K562 (cell line): ENCODE measurements around the gene PDE6C. TPM values are rescaled to one million over a fixed set of nuclear protein-coding genes. Genes with fewer than 3 reads are reported as not detected.

Experiments used
- ATAC-seq: fragments of 200-7000 bp; cut with Tn5 transposase; 3 replicates; pipeline ENCODE4 v1.9.1; 2020; ENCODE audit warnings: moderate library complexity
- BruUV-seq: library from RNA; stranded (reverse); fragments of 400-500 nt; replicated peaks from 2 replicates; lab custom pipeline; 2021; lab: Mats Ljungman, UMichigan
- CTCF ChIA-PET: fragments of 300-600 bp; formaldehyde crosslinking; extraction: SDS; loops from one replicate; lab custom pipeline; 2021; ENCODE audit warnings: low intra/inter-chr PET ratio; lab: Yijun Ruan, JAX
- POLR2A ChIA-PET: fragments of 300-600, 350-650 bp; sonication (Branson Sonifier 250); formaldehyde crosslinking; extraction: SDS; loops from one replicate; lab custom pipeline; 2021; ENCODE audit warnings: antibody characterized with exemption, inconsistent platforms; lab: Yijun Ruan, JAX
- DNase-seq, 4 experiments: peaks; one replicate each; pipeline versions ENCODE4 v3.0.0 to v3.0.0-alpha.2; 2011 to 2018; ENCODE audit warnings: low spot score in 3 of 4, mixed read lengths in 3 of 4; ENCODE audit errors: extremely low read depth in 1 of 4
- FAIRE-seq: peaks from 2 replicates; lab custom pipeline; 2011; peaks lifted over from hg19 to GRCh38; lab: Jason Lieb, UNC
- H2AFZ ChIP-seq: 2 replicates; pipeline ENCODE4 v1.6.0; 2011; ENCODE audit warnings: low read depth, low read length, control low read depth, inconsistent platforms
- H3K27ac ChIP-seq: fragments of 200-600 bp; 3 replicates; pipeline ENCODE4 v1.8.0; 2011; ENCODE audit warnings: low read depth, mild to moderate bottlenecking, control low read depth, inconsistent platforms, low read length, moderate library complexity, mixed read lengths; ENCODE audit errors: extremely low read depth
- H3K27me3 ChIP-seq, 2 experiments: fragments of 300-600 bp in 1 of 2; 2 replicates in 1 of 2; 3 replicates in 1 of 2; pipeline versions ENCODE4 v1.6.0 to v1.8.0; 2011; ENCODE audit warnings: inconsistent platforms in 2 of 2, low read length in 2 of 2, mild to moderate bottlenecking in 1 of 2, mixed read lengths in 1 of 2, moderate library complexity in 1 of 2; ENCODE audit not compliant: control insufficient read depth in 2 of 2, insufficient read depth in 2 of 2
- H3K36me3 ChIP-seq: fragments of 300-600 bp; 3 replicates; pipeline ENCODE4 v1.8.0; 2011; ENCODE audit warnings: mild to moderate bottlenecking, low read length, inconsistent platforms; ENCODE audit not compliant: control insufficient read depth, insufficient read depth
- H3K4me1 ChIP-seq, 2 experiments: fragments of 200-600 bp in 1 of 2; replicated peaks in 1 of 2; 2 replicates in 1 of 2; 3 replicates in 1 of 2; pipeline versions ENCODE4 v1.5.1 to v1.8.0; 2011; ENCODE audit warnings: inconsistent platforms in 2 of 2, low read length in 2 of 2, mild to moderate bottlenecking in 1 of 2, mixed read lengths in 1 of 2, moderate library complexity in 1 of 2; ENCODE audit not compliant: control insufficient read depth in 2 of 2, insufficient read depth in 2 of 2
- H3K4me2 ChIP-seq: 2 replicates; pipeline ENCODE4 v1.6.1; 2011; ENCODE audit warnings: low read length, control low read depth, inconsistent platforms, mixed read lengths; ENCODE audit not compliant: insufficient read depth
- H3K4me3 ChIP-seq: fragments of 200-600 bp; sonication (generic), shearing (Covaris generic); 2 replicates; pipeline ENCODE4 v1.5.1; 2016; ENCODE audit warnings: control low read depth, inconsistent platforms
- H3K79me2 ChIP-seq: fragments of 200-600 bp; 3 replicates; pipeline ENCODE4 v1.8.0; 2011; ENCODE audit warnings: low read length, inconsistent platforms; ENCODE audit not compliant: control insufficient read depth, insufficient read depth
- H3K9ac ChIP-seq, 2 experiments: 2 replicates each; pipeline versions ENCODE4 v1.6.0 to v1.6.1; 2011; ENCODE audit warnings: low read depth in 2 of 2, low read length in 2 of 2, control low read depth in 1 of 2, inconsistent platforms in 1 of 2, mild to moderate bottlenecking in 1 of 2, mixed read lengths in 1 of 2; ENCODE audit not compliant: insufficient read depth in 1 of 2
- H3K9me1 ChIP-seq: one replicate; pipeline ENCODE4 v1.6.0; 2011; ENCODE audit warnings: inconsistent platforms, mild to moderate bottlenecking, low read length, moderate library complexity; ENCODE audit not compliant: control insufficient read depth, insufficient read depth
- H3K9me3 ChIP-seq: replicated peaks from 2 replicates; pipeline ENCODE4 v1.5.1; 2011; ENCODE audit warnings: low read depth, low read length, inconsistent platforms; ENCODE audit not compliant: control insufficient read depth, insufficient read depth
- H4K20me1 ChIP-seq: replicated peaks from 2 replicates; pipeline ENCODE4 v1.6.1; 2011; ENCODE audit warnings: low read length, inconsistent platforms, mixed read lengths; ENCODE audit not compliant: control insufficient read depth, insufficient read depth
- ASH1L ChIP-seq: fragments of 450-650 bp; IDR thresholded peaks from 2 replicates; pipeline ENCODE4 v1.6.1; 2018; ENCODE audit warnings: borderline replicate concordance, mild to moderate bottlenecking, low read depth; ENCODE audit not compliant: partially characterized antibody
- E2F5 ChIP-seq: sonication (generic); formaldehyde crosslinking; IDR thresholded peaks from 2 replicates; pipeline ENCODE4 v1.8.0; 2022; ENCODE audit warnings: mild to moderate bottlenecking, missing genetic modification reagents
- ETS2 ChIP-seq: IDR thresholded peaks from 2 replicates; pipeline ENCODE4 v1.6.1; 2016; ENCODE audit warnings: borderline replicate concordance, missing genetic modification characterization, mild to moderate bottlenecking, moderate library complexity, missing compliant biosample characterization; ENCODE audit not compliant: poor library complexity, severe bottlenecking
- LEF1 ChIP-seq: fragments of 450-650 bp; IDR thresholded peaks from 2 replicates; pipeline ENCODE4 v1.6.1; 2016; ENCODE audit warnings: mild to moderate bottlenecking
- MNT ChIP-seq, 2 experiments: fragments of 450-650 bp; conservative IDR thresholded peaks; 2 replicates each; pipeline ENCODE4 v1.6.1; 2017; ENCODE audit warnings: mild to moderate bottlenecking in 2 of 2, moderate library complexity in 2 of 2
- YBX1 ChIP-seq: fragments of 450-650 bp; IDR thresholded peaks from 2 replicates; pipeline ENCODE4 v1.7.1; 2016; ENCODE audit warnings: mild to moderate bottlenecking
- ZNF511 ChIP-seq: sonication (generic); formaldehyde crosslinking; IDR thresholded peaks from 2 replicates; pipeline ENCODE4 v1.8.0; 2022; ENCODE audit warnings: mild to moderate bottlenecking, missing genetic modification reagents
- ZNF561 ChIP-seq: fragments of 450-650 bp; formaldehyde crosslinking; conservative IDR thresholded peaks from 2 replicates; pipeline ENCODE4 v1.4.0; 2020; ENCODE audit warnings: mild to moderate bottlenecking, moderate library complexity
- ZNF79 ChIP-seq: fragments of 250-450 bp; sonication (Bioruptor Pico); IDR thresholded peaks from 2 replicates; pipeline ENCODE4 v1.4.0; 2020; ENCODE audit warnings: low read depth, mild to moderate bottlenecking, moderate library complexity
- in situ Hi-C: fragments of 300-500 bp; cut with MboI; formaldehyde crosslinking; loops from 4 replicates; pipeline ENCODE4 v1.15.0; 2018; ENCODE audit warnings: inconsistent platforms, mixed read lengths
- intact Hi-C: fragments of 100-400 bp; cut with micrococcal nuclease; formaldehyde crosslinking; loops from 2 replicates; pipeline ENCODE4 v1.14.2; 2022
- polyA plus RNA-seq, 8 experiments: library from polyadenylated mRNA; depleted of rRNA in 4 of 8; stranded (reverse) in 5 of 8; unstranded in 3 of 8; fragments of >200 nt; fragmentation: Nextera tagmentation in 2 of 8; fragmentation: Illumina TruSeq in 1 of 8; extraction: Ambion mirVana in 2 of 8; extraction: Trizol in 1 of 8; gene quantifications; 2 replicates each; pipeline versions ENCODE4 v1.2.1 to v1.2.3, GENCODE V29; 2011 to 2014; ENCODE audit warnings: inconsistent platforms in 1 of 8, missing spikeins in 1 of 8
- total RNA-seq, 7 experiments: library from RNA; depleted of rRNA in 6 of 7; stranded (reverse); fragments of >200 nt in 6 of 7; fragmentation: Illumina TruSeq in 2 of 7; extraction: Trizol in 2 of 7; gene quantifications; 2 replicates each; pipeline versions ENCODE4 v1.2.1 to v1.2.3, GENCODE V29; 2011 to 2021; ENCODE audit warnings: low replicate concordance in 1 of 7

Gene PDE6C
- total and polyA plus RNA-seq, 9 of the 15 experiments (the other 6 are each of a cell fraction or from before 2014, with no cell fraction given) = not detected

GRCh38 chr10:93687737-93688136, 75.4 kb downstream of the PDE6C start:
- no peaks in the 10 kb centered on the region for H3K27me3 ChIP-seq
- ATAC-seq (no peak), DNase-seq (no peak), FAIRE-seq (no peak)
- no peak overlapping the region for H3K4me3 ChIP-seq
- no peaks in the 10 kb centered on the region for H3K79me2 ChIP-seq
- no peak for TF ChIP-seq ZNF511
- no peak for TF ChIP-seq MNT (conservative IDR thresholded peaks at IDR 0.05)
- no peak for TF ChIP-seq E2F5 (CRISPR knock-in tag)
- TF ChIP-seq LEF1 = no peak
- no peak for TF ChIP-seq ZNF561
- TF ChIP-seq ETS2 (tag) = no peak
- TF ChIP-seq ZNF79 (CRISPR knock-in tag) = no peak
- TF ChIP-seq ASH1L = no peak
- TF ChIP-seq YBX1 = no peak
- H3K27ac ChIP-seq = no peak overlapping the region
- in situ Hi-C loops (no loop called here), intact Hi-C loops (no loop called here)
- no peak overlapping the region for H2AFZ ChIP-seq
- H3K9me1 ChIP-seq = no peaks in the 10 kb centered on the region
- BruUV-seq = no TSS peak
- CTCF ChIA-PET = no interaction called here
- peaks cover 15% of the 10 kb centered on the region; the same call in 1 of the 3 replicates for H3K36me3 ChIP-seq
- POLR2A ChIA-PET = no interaction called here
- no peaks in the 10 kb centered on the region for H3K4me1 ChIP-seq
- H3K9me3 ChIP-seq = no peaks in the 10 kb centered on the region
- no peaks in the 10 kb centered on the region for H4K20me1 ChIP-seq
- no peak overlapping the region for H3K4me2 ChIP-seq
- no peak overlapping the region for H3K9ac ChIP-seq
